Stimulated activated naive B cell treated with anti-CD40 and anti-IgM and Interleukin-4, amounts not matched to agents 10 μg/mL and 1 μg/mL and 100 μg/mL, for 72 hours (primary cell): Measurements from ENCODE around the gene MTHFSD.
A peak's percentile ranks its signal among the peaks of the same experiment; 100 is the strongest.

Experiments
- ATAC-seq, 2 donors: fragments of 150-1000 bp; cut with Tn5 transposase; replicated peaks; 2 replicates each; pipeline ENCODE4 v1.10.0; 2021; ENCODE audit warnings: moderate library complexity in 1 of 2
- DNase-seq: peaks from one replicate; pipeline ENCODE4 v3.0.0; 2021
- H3K27ac Mint-ChIP-seq: one replicate; pipeline ENCODE4 v1.8.0; 2022; ENCODE audit warnings: mild to moderate bottlenecking, mixed read lengths
- H3K27me3 Mint-ChIP-seq, 2 donors: one replicate each; pipeline ENCODE4 v1.8.0; 2022; ENCODE audit warnings: mixed read lengths in 2 of 2
- H3K36me3 Mint-ChIP-seq, 2 donors: one replicate each; pipeline ENCODE4 v1.8.0; 2022; ENCODE audit warnings: mixed read lengths in 2 of 2, mild to moderate bottlenecking in 1 of 2
- H3K4me1 Mint-ChIP-seq, 2 donors: one replicate each; pipeline ENCODE4 v1.8.0; 2022; ENCODE audit warnings: mixed read lengths in 2 of 2, mild to moderate bottlenecking in 1 of 2
- H3K4me3 Mint-ChIP-seq, 2 donors: one replicate each; pipeline ENCODE4 v1.8.0; 2022; ENCODE audit warnings: mild to moderate bottlenecking in 2 of 2, mixed read lengths in 2 of 2, moderate library complexity in 1 of 2
- H3K9me3 Mint-ChIP-seq, 2 donors: one replicate each; pipeline ENCODE4 v1.8.0; 2022; ENCODE audit warnings: mixed read lengths in 2 of 2, mild to moderate bottlenecking in 1 of 2

The MTHFSD gene

GRCh38 chr16:86498671-86499439 lies 56.2 kb downstream of the MTHFSD start:
- H3K4me3 Mint-ChIP-seq, result no peak overlapping the region
- H3K36me3 Mint-ChIP-seq, result peaks cover 0 to 4% of the 10 kb centered on the region in 2 donors
- peaks cover 10 to 22% of the 10 kb centered on the region in 2 donors for H3K4me1 Mint-ChIP-seq
- no peak for DNase-seq
- peak overlapping the region; percentile 48 for H3K27ac Mint-ChIP-seq
- no peaks in the 10 kb centered on the region for H3K9me3 Mint-ChIP-seq
- ATAC-seq, result no peak
- peaks cover 69 to 93% of the 10 kb centered on the region in 2 donors for H3K27me3 Mint-ChIP-seq

GRCh38 chr16:86498155-86498670 lies 56.8 kb downstream of the MTHFSD start:
- Mint-ChIP-seq H3K36me3 (peaks cover 0 to 4% of the 10 kb centered on the region in 2 donors), H3K4me1 (peaks cover 8 to 15% of the 10 kb centered on the region in 2 donors), H3K9me3 (no peaks in the 10 kb centered on the region), H3K4me3 (peak overlapping the region in 1 of 2 donors; percentile 68), H3K27ac (peak overlapping the region; percentile 53), H3K27me3 (peaks cover 66 to 91% of the 10 kb centered on the region in 2 donors)
- no peak for ATAC-seq
- no peak for DNase-seq

DNA sequence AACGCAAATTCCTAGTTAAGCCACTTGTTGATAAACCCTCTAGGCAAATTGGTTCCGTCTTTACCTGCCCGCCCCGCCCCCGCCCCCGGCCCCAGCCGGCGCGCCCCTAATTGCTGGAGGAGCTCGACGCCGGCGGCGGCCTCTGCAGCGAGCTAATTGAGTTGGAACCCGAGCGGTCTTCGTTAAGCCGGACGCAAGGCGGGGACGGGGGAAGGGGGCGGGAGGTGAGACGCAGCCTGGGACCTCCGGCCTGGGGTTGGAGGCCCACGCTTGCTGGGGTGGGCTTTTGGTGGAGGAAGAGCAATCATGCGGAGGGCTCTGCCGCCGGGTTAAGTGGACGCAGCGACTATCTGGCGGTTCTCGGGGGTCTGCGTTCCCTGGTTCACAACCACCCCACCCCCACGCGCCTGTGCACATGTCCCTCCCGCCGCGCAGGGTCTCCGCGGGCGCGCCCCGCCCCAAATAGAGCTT lies 57.4 kb downstream of the MTHFSD start:
- H3K4me1 Mint-ChIP-seq, result peaks cover 8 to 14% of the 10 kb centered on the region in 2 donors
- peaks cover 65 to 91% of the 10 kb centered on the region in 2 donors for H3K27me3 Mint-ChIP-seq
- no peak overlapping the region for H3K4me3 Mint-ChIP-seq
- H3K27ac Mint-ChIP-seq, result no peak overlapping the region
- no peaks in the 10 kb centered on the region for H3K9me3 Mint-ChIP-seq
- H3K36me3 Mint-ChIP-seq, result peaks cover 0 to 4% of the 10 kb centered on the region in 2 donors
- DNase-seq (no peak), ATAC-seq (no peak)

DNA sequence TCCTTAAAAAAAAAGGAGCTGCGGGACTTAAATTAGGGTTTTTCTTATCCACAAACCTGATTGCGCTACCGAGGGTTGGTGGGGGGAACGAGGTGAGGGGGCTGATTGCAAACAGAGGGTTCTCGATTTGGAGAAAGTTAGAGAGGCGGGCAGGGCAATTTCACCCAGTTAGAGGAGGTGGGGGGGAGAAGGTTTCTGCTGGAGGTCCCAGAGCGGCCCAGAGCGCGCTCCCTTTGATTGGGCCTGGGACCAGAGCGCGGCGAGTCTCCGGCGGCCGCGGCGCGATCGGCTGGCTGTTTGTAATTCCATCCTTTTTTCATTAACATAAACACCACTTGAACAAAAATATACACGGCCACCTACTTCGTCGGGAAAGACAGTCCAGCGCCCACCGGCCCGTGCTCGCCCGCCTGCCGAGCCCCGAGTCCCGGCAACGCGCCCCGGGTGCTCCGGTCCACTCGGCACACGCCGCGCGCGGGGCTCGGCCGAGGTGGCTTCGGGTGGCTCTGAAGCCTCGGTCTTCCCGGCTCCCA lies 58.0 kb downstream of the MTHFSD start:
- Mint-ChIP-seq H3K27me3 (peaks cover 66 to 91% of the 10 kb centered on the region in 2 donors), H3K27ac (peak overlapping the region; percentile 89), H3K36me3 (peaks cover 0 to 4% of the 10 kb centered on the region in 2 donors), H3K4me1 (peaks cover 7 to 14% of the 10 kb centered on the region in 2 donors), H3K9me3 (no peaks in the 10 kb centered on the region), H3K4me3 (peak overlapping the region; percentile 11 to 50)
- ATAC-seq (no peak), DNase-seq (no peak)

- ATAC-seq, result no peak
- no peak for DNase-seq
- Mint-ChIP-seq H3K27me3 (peaks cover 65 to 91% of the 10 kb centered on the region in 2 donors), H3K36me3 (peaks cover 0 to 4% of the 10 kb centered on the region in 2 donors), H3K4me1 (peaks cover 6 to 14% of the 10 kb centered on the region in 2 donors), H3K9me3 (no peaks in the 10 kb centered on the region), H3K4me3 (peak overlapping the region; percentile 41 to 50), H3K27ac (peak overlapping the region; percentile 89)
Observed at GRCh38 chr16:86496262-86496928, 58.6 kb downstream of the MTHFSD start.

- DNase-seq, result no peak
- Mint-ChIP-seq H3K4me1 (peaks cover 6 to 14% of the 10 kb centered on the region in 2 donors), H3K9me3 (no peaks in the 10 kb centered on the region), H3K4me3 (peak overlapping the region in 1 of 2 donors; percentile 50), H3K27ac (peak overlapping the region; percentile 89), H3K36me3 (peaks cover 0 to 4% of the 10 kb centered on the region in 2 donors), H3K27me3 (peaks cover 65 to 91% of the 10 kb centered on the region in 2 donors)
- ATAC-seq, result no peak
Observed at GRCh38 chr16:86495756-86496261, 59.2 kb downstream of the MTHFSD start.

DNA sequence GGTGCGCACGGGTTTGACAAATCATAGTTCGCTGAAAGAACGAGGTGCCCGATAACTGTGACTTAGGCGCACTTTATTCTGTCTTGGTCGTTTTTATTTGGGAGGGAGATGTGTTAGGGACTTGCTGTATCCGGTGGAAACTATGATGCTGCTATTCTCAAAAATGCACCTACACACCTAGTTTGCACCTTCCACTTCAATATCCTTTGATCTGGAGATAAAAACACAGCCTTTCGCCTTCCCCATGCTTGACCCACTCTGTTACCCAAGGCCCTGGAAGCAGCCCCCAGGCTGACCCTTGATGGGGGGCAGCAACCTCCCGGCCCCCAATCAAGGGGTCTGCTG lies 59.7 kb downstream of the MTHFSD start:
- Mint-ChIP-seq H3K27ac (peak overlapping the region; percentile 75), H3K4me3 (no peak overlapping the region), H3K4me1 (peaks cover 6 to 14% of the 10 kb centered on the region in 2 donors), H3K9me3 (no peaks in the 10 kb centered on the region), H3K27me3 (peaks cover 66 to 91% of the 10 kb centered on the region in 2 donors), H3K36me3 (peaks cover 0 to 4% of the 10 kb centered on the region in 2 donors)
- no peak for ATAC-seq
- DNase-seq, result no peak

DNA sequence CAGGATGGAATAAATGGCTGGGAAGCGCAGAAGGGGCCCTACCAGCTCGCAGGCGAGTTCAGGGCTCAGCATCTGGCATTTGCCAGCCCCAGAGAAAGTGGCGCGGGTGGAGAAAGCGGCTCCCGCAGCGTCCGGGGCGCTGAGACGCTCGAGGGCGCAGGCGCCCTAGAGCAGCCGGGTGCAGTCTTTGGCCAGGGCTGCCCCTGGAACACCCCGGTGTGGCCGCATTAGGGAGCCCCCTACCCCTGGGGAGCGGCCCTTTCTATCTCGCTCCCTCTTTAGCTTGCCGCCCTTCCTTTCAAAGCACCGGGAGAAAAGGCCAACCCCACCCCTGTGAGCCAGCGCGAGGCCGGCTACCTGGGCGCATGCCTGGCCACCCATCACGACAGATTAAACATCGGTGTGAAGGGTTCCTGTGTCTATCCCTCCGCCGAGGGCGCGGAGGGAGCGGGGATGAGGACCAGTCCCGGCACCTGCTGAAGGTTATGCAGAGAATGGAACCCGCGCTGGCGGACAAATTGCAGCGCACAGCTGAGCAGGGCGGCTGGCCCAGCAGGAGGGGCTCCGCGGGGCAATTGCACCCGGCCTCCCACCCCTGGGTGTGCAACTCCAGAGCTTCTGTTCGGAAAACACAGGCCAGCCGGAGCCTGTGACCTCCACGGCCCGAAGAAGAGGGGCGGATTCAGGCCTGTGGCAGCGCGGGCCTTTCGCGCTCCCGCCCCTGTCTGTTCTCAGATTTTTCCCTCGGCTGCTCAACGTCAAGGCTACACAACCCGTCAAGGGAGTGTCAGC lies 60.3 kb downstream of the MTHFSD start:
- Mint-ChIP-seq H3K27me3 (peaks cover 67 to 91% of the 10 kb centered on the region in 2 donors), H3K4me3 (no peak overlapping the region), H3K36me3 (peaks cover 0 to 4% of the 10 kb centered on the region in 2 donors), H3K9me3 (no peaks in the 10 kb centered on the region), H3K4me1 (peaks cover 6 to 14% of the 10 kb centered on the region in 2 donors), H3K27ac (peak overlapping the region; percentile 59)
- DNase-seq (no peak), ATAC-seq (no peak)

DNA sequence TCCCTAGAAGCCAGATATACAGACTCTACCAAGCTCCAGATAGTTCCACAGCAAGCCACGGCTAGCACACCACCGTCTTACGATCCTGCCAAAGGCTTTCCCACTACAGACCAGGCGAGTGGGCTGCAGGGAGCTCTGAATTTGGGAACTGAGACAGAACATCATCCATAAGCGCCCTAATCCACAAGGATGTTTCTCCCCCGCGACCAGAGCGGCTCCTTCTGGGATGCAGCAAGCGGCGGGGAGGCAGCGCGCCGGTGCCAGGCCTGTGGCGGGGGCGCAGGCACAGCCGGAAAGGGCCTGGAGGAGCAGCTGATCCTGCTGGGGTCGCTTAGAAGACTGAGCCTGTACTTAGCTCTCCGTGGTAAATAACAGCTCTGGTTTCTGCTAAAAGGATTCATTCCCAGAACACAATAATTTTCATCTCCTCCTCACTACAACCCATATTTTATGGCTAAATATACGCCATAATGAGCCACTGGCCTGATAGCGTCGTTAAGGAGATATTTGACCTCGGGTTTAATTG lies 60.9 kb downstream of the MTHFSD start:
- peak overlapping the region; percentile 59 for H3K27ac Mint-ChIP-seq
- H3K4me3 Mint-ChIP-seq, result no peak overlapping the region
- H3K9me3 Mint-ChIP-seq, result no peaks in the 10 kb centered on the region
- peaks cover 0 to 4% of the 10 kb centered on the region in 2 donors for H3K36me3 Mint-ChIP-seq
- ATAC-seq (no peak), DNase-seq (no peak)
- peaks cover 6 to 14% of the 10 kb centered on the region in 2 donors for H3K4me1 Mint-ChIP-seq
- peaks cover 60 to 91% of the 10 kb centered on the region in 2 donors for H3K27me3 Mint-ChIP-seq

DNA sequence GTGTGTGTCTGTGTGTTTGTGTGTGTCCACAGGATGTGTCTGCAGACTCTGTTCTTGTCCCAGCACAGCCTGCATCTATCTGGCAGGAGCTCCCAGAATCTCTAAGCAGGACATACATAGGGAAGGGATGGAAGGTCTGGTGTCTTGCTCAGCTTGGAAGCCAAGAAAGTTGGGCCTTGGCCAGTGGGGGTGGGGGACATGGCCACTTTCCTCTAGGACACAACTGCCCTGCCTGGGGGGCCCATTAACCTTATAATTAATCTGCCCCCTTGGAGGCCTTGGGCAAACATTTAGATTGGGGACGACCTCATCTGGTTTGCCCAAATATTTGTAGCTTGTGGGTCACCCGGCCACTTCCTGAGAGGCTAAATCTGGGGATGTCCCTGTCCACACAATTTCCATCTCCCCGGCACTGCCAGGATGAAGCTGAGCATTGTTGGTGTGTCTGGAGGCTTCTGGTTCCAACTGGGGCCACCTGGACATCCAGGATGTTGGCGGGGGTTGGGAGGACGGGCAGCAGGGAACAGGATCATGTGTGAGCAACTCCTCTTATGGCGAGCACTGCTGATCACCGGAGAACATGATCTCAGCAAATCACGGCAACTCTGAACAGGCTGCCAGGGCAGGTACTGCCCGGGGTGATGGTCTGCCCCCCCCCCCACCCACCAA lies 61.9 kb downstream of the MTHFSD start:
- no peaks in the 10 kb centered on the region for H3K9me3 Mint-ChIP-seq
- peaks cover 3 to 14% of the 10 kb centered on the region in 2 donors for H3K4me1 Mint-ChIP-seq
- H3K4me3 Mint-ChIP-seq, result no peak overlapping the region
- H3K36me3 Mint-ChIP-seq, result peaks cover 0 to under 1% of the 10 kb centered on the region in 2 donors
- DNase-seq (no peak), ATAC-seq (no peak)
- peaks cover 64 to 92% of the 10 kb centered on the region in 2 donors for H3K27me3 Mint-ChIP-seq
- H3K27ac Mint-ChIP-seq, result no peak overlapping the region

DNA sequence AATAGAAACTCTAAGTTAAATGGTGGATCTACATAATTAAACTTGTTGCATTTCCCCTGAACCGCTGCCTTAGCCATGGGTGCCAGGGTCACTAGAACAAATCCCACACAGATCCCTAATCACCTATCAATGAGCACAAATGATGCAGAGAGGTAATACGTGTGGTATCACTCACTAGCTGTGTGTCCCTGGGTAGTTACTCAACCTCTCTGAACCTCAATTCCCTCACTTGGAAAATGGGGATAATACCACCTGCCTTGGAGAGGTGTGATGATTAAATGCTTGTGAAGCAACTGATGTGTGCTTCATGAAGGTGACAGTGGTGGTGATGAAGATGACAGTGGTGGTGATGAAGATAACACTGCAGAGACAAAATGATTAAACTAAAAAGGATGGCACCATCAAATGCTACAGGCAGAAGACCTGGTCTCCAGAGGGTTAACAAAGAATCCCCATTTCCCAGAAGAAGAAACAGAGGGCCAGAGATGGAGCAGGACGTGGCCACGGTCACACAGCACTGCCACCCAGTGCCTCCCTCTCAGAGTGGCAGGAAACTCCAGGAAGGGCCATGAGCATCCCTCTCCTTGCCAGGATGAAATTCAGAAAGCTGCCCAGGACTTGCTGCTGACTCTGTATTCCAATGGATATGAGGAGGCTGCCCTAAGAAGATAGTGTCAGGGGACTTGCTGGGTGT lies 62.6 kb downstream of the MTHFSD start:
- Mint-ChIP-seq H3K9me3 (no peaks in the 10 kb centered on the region), H3K4me1 (peaks cover 3 to 14% of the 10 kb centered on the region in 2 donors), H3K4me3 (no peak overlapping the region), H3K27ac (no peak overlapping the region), H3K27me3 (peaks cover 69 to 91% of the 10 kb centered on the region in 2 donors), H3K36me3 (no peaks in the 10 kb centered on the region)
- DNase-seq (no peak), ATAC-seq (no peak)

DNA sequence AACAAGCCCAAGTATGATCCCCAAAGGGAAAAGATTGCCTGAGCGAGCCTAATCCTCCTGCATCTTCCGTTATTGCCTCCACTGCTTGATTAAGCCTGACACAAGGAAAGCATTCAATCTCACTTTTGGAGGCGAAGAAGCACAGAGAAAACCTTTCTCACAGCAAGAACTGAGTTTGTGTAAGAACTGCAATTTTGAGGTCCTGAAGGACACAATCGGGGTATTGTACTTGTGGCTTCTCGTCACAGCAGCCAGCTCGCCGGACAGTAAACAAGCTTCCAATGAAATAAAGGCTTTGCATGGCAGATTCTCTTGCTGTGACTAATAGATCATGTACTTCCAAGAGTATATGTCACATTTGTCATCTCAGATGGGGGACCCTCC lies 63.4 kb downstream of the MTHFSD start:
- H3K4me3 Mint-ChIP-seq, result no peak overlapping the region

More for the DNA sequence above, 63.4 kb downstream of the MTHFSD start:
- Mint-ChIP-seq H3K27ac (no peak overlapping the region), H3K9me3 (no peaks in the 10 kb centered on the region), H3K27me3 (peaks cover 66 to 89% of the 10 kb centered on the region in 2 donors), H3K4me1 (peaks cover 3 to 9% of the 10 kb centered on the region in 2 donors), H3K36me3 (no peaks in the 10 kb centered on the region)
- ATAC-seq (no peak), DNase-seq (no peak)
